LNCaP clone FGC (cell line): Measurements from ENCODE around the gene PAM16.

Experiments used
- DNase-seq: peaks from one replicate; pipeline ENCODE4 v3.0.0-alpha.2; 2011; ENCODE audit warnings: low read depth
- H3K4me3 ChIP-seq: 2 replicates; pipeline ENCODE4 v1.5.1; 2011; ENCODE audit warnings: mild to moderate bottlenecking, low read depth, low read length, control low read depth
- CTCF ChIP-seq: IDR thresholded peaks from 2 replicates; pipeline ENCODE4 v1.5.1; 2012; ENCODE audit warnings: mild to moderate bottlenecking; ENCODE audit not compliant: control insufficient read depth, insufficient read depth; ENCODE audit errors: extremely low read depth

The PAM16 gene

GRCh38 chr16:4291699-4292098 is 59.4 kb downstream of the PAM16 start:
- DNase-seq: no peak
- no peak for TF ChIP-seq CTCF
- H3K4me3 ChIP-seq: no peak overlapping the region
